ENCODE data around the gene PTH2R. TPM values are rescaled to one million over a fixed set of nuclear protein-coding genes. Genes with fewer than 3 reads are reported as not detected.
"Not testable (repeated sequence)": the region's sequence is repeated elsewhere in the genome, so short reads cannot be mapped to it uniquely, and the experiment has no call there.

Gene PTH2R
- polyA plus RNA-seq, 1 donor (not counting 4 experiments of a cell fraction or from before 2014, with no cell fraction given) = not detected

DNA sequence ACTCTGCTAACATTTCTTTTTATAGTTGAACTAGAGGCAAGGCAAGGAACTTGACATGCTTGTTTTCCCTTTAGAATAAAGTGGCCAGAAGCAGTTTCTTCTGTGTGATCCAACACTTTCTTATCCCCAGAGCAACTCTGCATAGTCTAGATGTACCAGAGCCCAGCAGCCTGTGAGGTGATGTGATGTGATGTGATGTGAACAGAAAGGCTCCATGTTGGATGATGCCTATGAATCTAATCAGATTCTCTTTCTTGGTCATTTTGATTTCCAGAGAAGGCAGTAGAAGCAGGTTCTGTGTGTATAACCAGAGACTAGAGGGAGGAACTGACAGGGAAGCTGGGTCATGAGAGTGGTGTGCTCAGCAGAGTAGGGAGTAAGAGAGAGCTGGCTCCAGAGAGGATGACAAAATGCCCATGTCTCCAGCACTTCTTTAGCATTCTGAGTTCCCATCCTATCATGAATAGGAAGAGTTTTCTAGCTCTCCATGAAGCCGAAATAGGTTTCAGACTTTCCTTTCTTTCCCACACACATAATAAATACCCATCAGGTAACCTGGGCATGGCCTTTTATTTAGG lies 31.0 kb upstream of the PTH2R start:
- TF ChIP-seq, protein P1, sequence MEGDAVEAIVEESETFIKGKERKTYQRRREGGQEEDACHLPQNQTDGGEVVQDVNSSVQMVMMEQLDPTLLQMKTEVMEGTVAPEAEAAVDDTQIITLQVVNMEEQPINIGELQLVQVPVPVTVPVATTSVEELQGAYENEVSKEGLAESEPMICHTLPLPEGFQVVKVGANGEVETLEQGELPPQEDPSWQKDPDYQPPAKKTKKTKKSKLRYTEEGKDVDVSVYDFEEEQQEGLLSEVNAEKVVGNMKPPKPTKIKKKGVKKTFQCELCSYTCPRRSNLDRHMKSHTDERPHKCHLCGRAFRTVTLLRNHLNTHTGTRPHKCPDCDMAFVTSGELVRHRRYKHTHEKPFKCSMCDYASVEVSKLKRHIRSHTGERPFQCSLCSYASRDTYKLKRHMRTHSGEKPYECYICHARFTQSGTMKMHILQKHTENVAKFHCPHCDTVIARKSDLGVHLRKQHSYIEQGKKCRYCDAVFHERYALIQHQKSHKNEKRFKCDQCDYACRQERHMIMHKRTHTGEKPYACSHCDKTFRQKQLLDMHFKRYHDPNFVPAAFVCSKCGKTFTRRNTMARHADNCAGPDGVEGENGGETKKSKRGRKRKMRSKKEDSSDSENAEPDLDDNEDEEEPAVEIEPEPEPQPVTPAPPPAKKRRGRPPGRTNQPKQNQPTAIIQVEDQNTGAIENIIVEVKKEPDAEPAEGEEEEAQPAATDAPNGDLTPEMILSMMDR (optimal IDR thresholded peaks at IDR 0.05 in 1 of 3, IDR thresholded peaks at IDR 0.05 in 1 of 3, conservative IDR thresholded peaks at IDR 0.05 in 1 of 3; ENCODE audit: extremely low read depth in 1 of 3, insufficient read depth in 2 of 3, low read length in 3 of 3) = no peak
- no peak for TF ChIP-seq EZH2 (IDR thresholded peaks at IDR 0.05; ENCODE audit: low read length)
- Histone ChIP-seq H3K4me2 (ENCODE audit: control insufficient read depth, extremely low read depth, insufficient read depth, low read depth, low read length) (no peak overlapping the region), H3K4me1 (ENCODE audit: control insufficient read depth, extremely low read depth, insufficient read depth, low read length) (no peaks in the 10 kb centered on the region), H3K79me2 (ENCODE audit: control insufficient read depth, insufficient read depth, low read length) (no peaks in the 10 kb centered on the region), H3K36me3 (ENCODE audit: control insufficient read depth in 2 of 2, extremely low read depth in 1 of 2, insufficient read depth in 2 of 2, low read length in 2 of 2) (no peaks in the 10 kb centered on the region), H3K27ac (ENCODE audit: control insufficient read depth, insufficient read depth, low read length) (no peak overlapping the region), H3K4me3 (ENCODE audit: control insufficient read depth in 2 of 3, extremely low read depth in 1 of 3, insufficient read depth in 2 of 3, low read depth in 1 of 3, low read length in 3 of 3) (no peak overlapping the region), H4K20me1 (ENCODE audit: control insufficient read depth, extremely low read depth, insufficient read depth, low read length) (no peaks in the 10 kb centered on the region), H3K9me1 (ENCODE audit: control insufficient read depth, extremely low read depth, insufficient read depth, low read length) (no peaks in the 10 kb centered on the region), H2AFZ (ENCODE audit: control insufficient read depth, low read length) (no peak overlapping the region), H3K9me3 (ENCODE audit: control insufficient read depth, low read depth, low read length) (no peaks in the 10 kb centered on the region), H3K9ac (ENCODE audit: control insufficient read depth, extremely low read depth, insufficient read depth, low read length) (no peak overlapping the region), H3K27me3 (ENCODE audit: control insufficient read depth, extremely low read depth, insufficient read depth, low read length) (no peaks in the 10 kb centered on the region)
- FAIRE-seq (no peak), DNase-seq (ENCODE audit: low read depth, low spot score) (no peak)
- dilution Hi-C loops (cut with MboI; ENCODE audit: extremely low pct_ligation_motif_present, low sequenced_read_pairs) = no loop called here

DNA sequence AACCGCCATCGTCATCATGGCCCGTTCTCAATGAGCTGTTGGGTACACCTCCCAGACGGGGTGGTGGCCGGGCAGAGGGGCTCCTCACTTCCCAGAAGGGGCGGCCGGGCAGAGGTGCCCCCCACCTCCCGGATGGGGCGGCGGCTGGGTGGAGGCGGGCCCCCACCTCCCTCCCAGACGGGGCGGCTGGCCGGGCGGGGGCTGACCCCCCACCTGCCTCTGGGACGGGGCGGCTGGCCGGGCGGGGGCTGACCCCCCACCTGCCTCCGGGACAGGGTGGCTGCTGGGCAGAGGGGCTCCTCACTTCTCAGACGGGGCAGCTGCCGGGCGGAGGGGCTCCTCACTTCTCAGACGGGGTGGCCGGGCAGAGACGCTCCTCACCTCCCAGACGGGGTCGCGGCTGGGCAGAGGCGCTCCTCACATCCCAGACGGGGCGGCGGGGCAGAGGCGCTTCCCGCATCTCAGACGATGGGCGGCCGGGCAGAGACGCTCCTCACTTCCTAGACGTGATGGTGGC lies 29.2 kb upstream of the PTH2R start:
- H3K4me1 ChIP-seq (ENCODE audit: control insufficient read depth, extremely low read depth, insufficient read depth, low read length); H3K9ac ChIP-seq (ENCODE audit: control insufficient read depth, extremely low read depth, insufficient read depth, low read length); H3K9me3 ChIP-seq (ENCODE audit: control insufficient read depth, low read depth, low read length); H3K27me3 ChIP-seq (ENCODE audit: control insufficient read depth, extremely low read depth, insufficient read depth, low read length); DNase-seq (ENCODE audit: low read depth, low spot score); H4K20me1 ChIP-seq (ENCODE audit: control insufficient read depth, extremely low read depth, insufficient read depth, low read length); H3K27ac ChIP-seq (ENCODE audit: control insufficient read depth, insufficient read depth, low read length); H3K4me2 ChIP-seq (ENCODE audit: control insufficient read depth, extremely low read depth, insufficient read depth, low read depth, low read length); H3K36me3 ChIP-seq (ENCODE audit: control insufficient read depth in 2 of 2, extremely low read depth in 1 of 2, insufficient read depth in 2 of 2, low read length in 2 of 2); H3K9me1 ChIP-seq (ENCODE audit: control insufficient read depth, extremely low read depth, insufficient read depth, low read length); H3K79me2 ChIP-seq (ENCODE audit: control insufficient read depth, insufficient read depth, low read length); FAIRE-seq; H2AFZ ChIP-seq (ENCODE audit: control insufficient read depth, low read length); dilution Hi-C loops (cut with MboI; ENCODE audit: extremely low pct_ligation_motif_present, low sequenced_read_pairs); H3K4me3 ChIP-seq (ENCODE audit: control insufficient read depth in 2 of 3, extremely low read depth in 1 of 3, insufficient read depth in 2 of 3, low read depth in 1 of 3, low read length in 3 of 3): not testable (repeated sequence)

DNA sequence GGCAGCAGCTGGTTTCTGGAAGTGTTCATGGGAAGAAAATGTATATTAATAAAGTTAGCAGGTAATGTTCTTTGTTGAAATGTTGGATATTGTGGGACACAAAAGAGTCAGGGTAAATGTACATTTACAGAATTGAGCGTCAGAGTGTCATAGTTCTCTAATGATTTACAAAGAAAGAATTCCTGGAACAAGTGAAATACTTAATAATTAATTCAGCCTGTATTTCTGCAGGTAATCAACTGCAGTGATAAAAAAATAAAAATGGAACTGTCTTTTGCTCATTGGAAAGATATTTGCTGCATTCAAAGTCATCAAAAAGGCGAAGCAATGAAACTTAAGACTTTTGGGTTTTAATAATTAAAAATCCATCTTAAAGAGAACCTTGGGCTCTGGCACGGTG lies 27.4 kb upstream of the PTH2R start:
- Histone ChIP-seq H3K36me3 (ENCODE audit: control insufficient read depth in 2 of 2, extremely low read depth in 1 of 2, insufficient read depth in 2 of 2, low read length in 2 of 2) (no peaks in the 10 kb centered on the region), H3K9me3 (ENCODE audit: control insufficient read depth, low read depth, low read length) (no peaks in the 10 kb centered on the region), H2AFZ (ENCODE audit: control insufficient read depth, low read length) (no peak overlapping the region), H3K27me3 (ENCODE audit: control insufficient read depth, extremely low read depth, insufficient read depth, low read length) (peaks cover 13% of the 10 kb centered on the region), H3K4me3 (ENCODE audit: control insufficient read depth in 2 of 3, extremely low read depth in 1 of 3, insufficient read depth in 2 of 3, low read depth in 1 of 3, low read length in 3 of 3) (no peak overlapping the region), H3K4me2 (ENCODE audit: control insufficient read depth, extremely low read depth, insufficient read depth, low read depth, low read length) (no peak overlapping the region), H3K27ac (ENCODE audit: control insufficient read depth, insufficient read depth, low read length) (no peak overlapping the region), H4K20me1 (ENCODE audit: control insufficient read depth, extremely low read depth, insufficient read depth, low read length) (no peaks in the 10 kb centered on the region), H3K9ac (ENCODE audit: control insufficient read depth, extremely low read depth, insufficient read depth, low read length) (no peak overlapping the region), H3K9me1 (ENCODE audit: control insufficient read depth, extremely low read depth, insufficient read depth, low read length) (no peaks in the 10 kb centered on the region), H3K4me1 (ENCODE audit: control insufficient read depth, extremely low read depth, insufficient read depth, low read length) (no peaks in the 10 kb centered on the region), H3K79me2 (ENCODE audit: control insufficient read depth, insufficient read depth, low read length) (no peaks in the 10 kb centered on the region)
- TF ChIP-seq EZH2 (IDR thresholded peaks at IDR 0.05; ENCODE audit: low read length) = no peak
- TF ChIP-seq, protein P1 (optimal IDR thresholded peaks at IDR 0.05 in 1 of 3, IDR thresholded peaks at IDR 0.05 in 1 of 3, conservative IDR thresholded peaks at IDR 0.05 in 1 of 3; ENCODE audit: extremely low read depth in 1 of 3, insufficient read depth in 2 of 3, low read length in 3 of 3) = no peak
- dilution Hi-C loops (cut with MboI; ENCODE audit: extremely low pct_ligation_motif_present, low sequenced_read_pairs) = no loop called here
- no peak for DNase-seq (ENCODE audit: low read depth, low spot score)
- no peak for FAIRE-seq

All from keratinocyte (primary cell).